SK-N-SH treated with all-trans-retinoic acid at 6 μM for 48 hours (cell line): ENCODE results near the gene SPAG4.

Experiments
- ATAC-seq: fragments of 200-7000 bp; cut with Tn5 transposase; 3 replicates; pipeline ENCODE4 v1.9.1; 2020; ENCODE audit warnings: mild to moderate bottlenecking, moderate library complexity
- ARNTL ChIP-seq: fragments of 450-650 bp; formaldehyde crosslinking; IDR thresholded peaks from 2 replicates; pipeline ENCODE4 v1.5.0; 2020; ENCODE audit warnings: low read depth, mild to moderate bottlenecking, moderate library complexity, borderline replicate concordance
- CREB5 ChIP-seq: fragments of 250-450 bp; sonication (Bioruptor Pico); IDR thresholded peaks from 2 replicates; pipeline ENCODE4 v1.5.1; 2020; ENCODE audit warnings: low read depth, mild to moderate bottlenecking, moderate library complexity
- CSDC2 ChIP-seq: fragments of 250-450 bp; sonication (Bioruptor Pico); IDR thresholded peaks from 2 replicates; pipeline ENCODE4 v1.5.0; 2020; ENCODE audit warnings: mild to moderate bottlenecking, moderate library complexity
- CSRNP3 ChIP-seq: fragments of 250-450 bp; sonication (Bioruptor Pico); IDR thresholded peaks from 2 replicates; pipeline ENCODE4 v1.5.1; 2021; ENCODE audit warnings: mild to moderate bottlenecking, moderate library complexity
- GLIS3 ChIP-seq: fragments of 250-450 bp; sonication (Bioruptor Pico); IDR thresholded peaks from 2 replicates; pipeline ENCODE4 v1.5.0; 2020; ENCODE audit warnings: mild to moderate bottlenecking, moderate library complexity
- ISL1 ChIP-seq: fragments of 250-450 bp; sonication (Bioruptor Pico); IDR thresholded peaks from 2 replicates; pipeline ENCODE4 v2.1.2; 2022; ENCODE audit warnings: mild to moderate bottlenecking, moderate library complexity
- OSR1 ChIP-seq: fragments of 250-450 bp; sonication (Bioruptor Pico); IDR thresholded peaks from 2 replicates; pipeline ENCODE4 v1.8.0; 2022; ENCODE audit warnings: moderate library complexity, mild to moderate bottlenecking, inconsistent platforms
- PATZ1 ChIP-seq: fragments of 250-450 bp; sonication (Bioruptor Pico); IDR thresholded peaks from 2 replicates; pipeline ENCODE4 v1.8.0; 2020; ENCODE audit warnings: mild to moderate bottlenecking, moderate library complexity, borderline replicate concordance
- POU6F1 ChIP-seq: fragments of 250-450 bp; sonication (Bioruptor Pico); IDR thresholded peaks from 2 replicates; pipeline ENCODE4 v1.8.0; 2021; ENCODE audit warnings: low read depth, mild to moderate bottlenecking, moderate library complexity, borderline replicate concordance
- PPARA ChIP-seq: fragments of 250-450 bp; sonication (Bioruptor Pico); IDR thresholded peaks from 2 replicates; pipeline ENCODE4 v1.5.0; 2020; ENCODE audit warnings: mild to moderate bottlenecking, borderline replicate concordance
- RARB ChIP-seq: fragments of 250-450 bp; sonication (Bioruptor Pico); IDR thresholded peaks from 2 replicates; pipeline ENCODE4 v1.8.0; 2021; ENCODE audit warnings: mild to moderate bottlenecking, moderate library complexity
- SNAI2 ChIP-seq: fragments of 250-450 bp; sonication (Bioruptor Pico); IDR thresholded peaks from 2 replicates; pipeline ENCODE4 v1.5.0; 2020; ENCODE audit warnings: mild to moderate bottlenecking, moderate library complexity
- TCF4 ChIP-seq: fragments of 250-450 bp; sonication (Bioruptor Pico); IDR thresholded peaks from 2 replicates; pipeline ENCODE4 v1.8.0; 2021; ENCODE audit warnings: mild to moderate bottlenecking, moderate library complexity, borderline replicate concordance
- TOX ChIP-seq: fragments of 250-450 bp; sonication (Bioruptor Pico); IDR thresholded peaks from 2 replicates; pipeline ENCODE4 v1.8.0; 2021; ENCODE audit warnings: mild to moderate bottlenecking, moderate library complexity, borderline replicate concordance
- TSHZ2 ChIP-seq: fragments of 250-450 bp; sonication (Bioruptor Pico); IDR thresholded peaks from 2 replicates; pipeline ENCODE4 v1.5.0; 2020; ENCODE audit warnings: mild to moderate bottlenecking, moderate library complexity
- ZFP3 ChIP-seq: fragments of 250-450 bp; sonication (Bioruptor Pico); IDR thresholded peaks from 2 replicates; pipeline ENCODE4 v1.5.0; 2020; ENCODE audit warnings: mild to moderate bottlenecking, moderate library complexity
- ZFP30 ChIP-seq: fragments of 450-650 bp; formaldehyde crosslinking; IDR thresholded peaks from 2 replicates; pipeline ENCODE4 v1.5.0; 2022; ENCODE audit warnings: mild to moderate bottlenecking, moderate library complexity
- ZNF565 ChIP-seq: fragments of 450-650 bp; formaldehyde crosslinking; conservative IDR thresholded peaks from 2 replicates; pipeline ENCODE4 v1.5.0; 2020; ENCODE audit warnings: low read depth, mild to moderate bottlenecking, moderate library complexity
- ZNF70 ChIP-seq: fragments of 450-650 bp; formaldehyde crosslinking; IDR thresholded peaks from 2 replicates; pipeline ENCODE4 v1.5.0; 2020; ENCODE audit warnings: mild to moderate bottlenecking, moderate library complexity
- ZNF8 ChIP-seq: fragments of 450-650 bp; formaldehyde crosslinking; IDR thresholded peaks from 2 replicates; pipeline ENCODE4 v1.5.0; 2020; ENCODE audit warnings: mild to moderate bottlenecking, moderate library complexity

The SPAG4 gene

GRCh38 chr20:35601990-35602389 lies 13.6 kb upstream of the SPAG4 start:
- no peak for ATAC-seq
- TF ChIP-seq RARB (CRISPR knock-in tag) (no peak), ISL1 (CRISPR knock-in tag) (no peak), ZFP3 (CRISPR knock-in tag) (no peak), PATZ1 (CRISPR knock-in tag) (no peak), ZNF565 (CRISPR knock-in tag) (no peak), CSRNP3 (CRISPR knock-in tag) (no peak), SNAI2 (CRISPR knock-in tag) (no peak), ZNF8 (CRISPR knock-in tag) (no peak), ZNF70 (no peak), POU6F1 (no peak)

- no peak for TF ChIP-seq ZNF565 (CRISPR knock-in tag)
- TF ChIP-seq CSDC2 (CRISPR knock-in tag), result no peak
- no peak for TF ChIP-seq PATZ1 (CRISPR knock-in tag)
- no peak for TF ChIP-seq TSHZ2 (CRISPR knock-in tag)
Measured at GRCh38 chr20:35602851-35603495, 12.7 kb upstream of the SPAG4 start.

GRCh38 chr20:35603695-35604448 lies 11.8 kb upstream of the SPAG4 start:
- ATAC-seq, result no peak
- TF ChIP-seq ZFP30 (no peak), CREB5 (no peak), PATZ1 (CRISPR knock-in tag) (no peak), TCF4 (CRISPR knock-in tag) (no peak), OSR1 (no peak), PPARA (CRISPR knock-in tag) (no peak), RARB (CRISPR knock-in tag) (no peak), CSDC2 (CRISPR knock-in tag) (no peak), GLIS3 (CRISPR knock-in tag) (no peak), TOX (CRISPR knock-in tag) (no peak), TSHZ2 (CRISPR knock-in tag) (no peak), ZNF565 (CRISPR knock-in tag) (no peak), ARNTL (no peak)

More at GRCh38 chr20:35602851-35603495, 12.7 kb upstream of the SPAG4 start:
- no peak for ATAC-seq
